GM12891 (cell line): ENCODE data around the gene DYNC1LI2.

Experiments used
- POLR2A ChIP-seq: IDR thresholded peaks from 2 replicates; pipeline ENCODE4 v1.6.1; 2011; ENCODE audit warnings: low read depth, low read length, control low read depth
- POLR2AphosphoS5 ChIP-seq: IDR thresholded peaks from 2 replicates; pipeline ENCODE4 v1.6.1; 2011; ENCODE audit warnings: low read depth, low read length, control low read depth
- TAF1 ChIP-seq: IDR thresholded peaks from 2 replicates; pipeline ENCODE4 v1.6.1; 2011; ENCODE audit warnings: low read depth, low read length, control low read depth

DNA sequence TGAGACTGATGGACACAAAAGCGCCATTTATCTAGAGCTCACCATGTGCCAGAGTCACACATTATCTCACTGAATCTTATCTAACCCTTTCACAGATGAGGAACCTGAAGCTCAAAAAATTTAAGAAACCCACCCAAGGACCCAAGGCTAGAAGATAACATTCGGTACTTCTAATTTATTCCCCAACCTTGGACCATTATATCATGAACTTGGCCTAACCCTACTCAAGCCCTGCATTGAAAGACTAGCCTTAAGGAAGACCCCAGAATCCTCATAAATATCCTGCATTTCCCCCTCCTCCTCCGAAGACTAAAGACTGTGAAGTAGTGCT is 548 bp upstream of the DYNC1LI2 start:
- no peak for TF ChIP-seq TAF1
- TF ChIP-seq POLR2A: no peak
- no peak for TF ChIP-seq POLR2AphosphoS5
